Right lobe of liver (tissue), 6 donors: Measurements from ENCODE around the gene CEP128. TPM values are rescaled to one million over a fixed set of nuclear protein-coding genes. Genes with fewer than 3 reads are reported as not detected.
"Not testable (repeated sequence)": the region's sequence is repeated elsewhere in the genome, so short reads cannot be mapped to it uniquely, and the experiment has no call there.

ENCODE experiments used
- ATAC-seq, 4 donors: fragments of 200-7000 bp; cut with Tn5 transposase; one replicate each; pipeline ENCODE4 v1.9.1; 2020; ENCODE audit warnings: mild to moderate bottlenecking in 4 of 4, moderate library complexity in 4 of 4
- DNase-seq, 3 donors: peaks; one replicate each; pipeline ENCODE4 v3.0.0-alpha.2; 2020
- H3K27ac ChIP-seq, 3 donors: fragments of 200-600 bp; one replicate each; pipeline ENCODE4 v1.8.0; 2022
- H3K27me3 ChIP-seq, 2 donors: fragments of 200-600 bp; one replicate each; pipeline ENCODE4 v1.8.0; 2022
- H3K36me3 ChIP-seq, 4 donors: fragments of 200-600 bp; sonication (generic) in 1 of 4; one replicate each; pipeline versions ENCODE4 v1.5.1 to v1.8.0; 2017 to 2022; ENCODE audit warnings: control low read depth in 1 of 4
- H3K4me1 ChIP-seq, 4 donors: fragments of 200-600 bp; sonication (generic) in 1 of 4; one replicate each; pipeline versions ENCODE4 v1.5.1 to v1.8.0; 2017 to 2022; ENCODE audit warnings: control low read depth in 1 of 4
- H3K4me3 ChIP-seq, 3 donors: fragments of 200-600 bp; one replicate each; pipeline ENCODE4 v1.8.0; 2022
- H3K9me3 ChIP-seq, 4 donors: fragments of 200-600 bp; sonication (generic) in 1 of 4; one replicate each; pipeline versions ENCODE4 v1.5.1 to v1.8.0; 2017 to 2022; ENCODE audit warnings: control low read depth in 1 of 4
- CTCF ChIP-seq, 4 donors: fragments of 200-600 bp in 3 of 4; fragments of 450-650 bp in 1 of 4; IDR thresholded peaks; one replicate each; pipeline versions ENCODE4 v1.5.1 to v1.8.0; 2016 to 2022; ENCODE audit warnings: antibody characterized with exemption in 4 of 4, mild to moderate bottlenecking in 2 of 4
- POLR2A ChIP-seq: fragments of 450-650 bp; IDR thresholded peaks from one replicate; pipeline ENCODE4 v1.6.1; 2017; ENCODE audit warnings: antibody characterized with exemption, mild to moderate bottlenecking
- WGBS: methylation state at CpG from one replicate; pipeline ENCODE4 v1.1.6; 2018; ENCODE audit warnings: low coverage, low lambda C conversion rate; ENCODE audit not compliant: insufficient coverage; ENCODE audit errors: missing lambda C conversion rate; 5-methylcytosine and 5-hydroxymethylcytosine counted together
- intact Hi-C, 2 donors: fragments of 100-400 bp; cut with DNase I; formaldehyde crosslinking; loops; one replicate each; pipeline versions ENCODE4 v1.11.2 to v1.14.1; 2022
- total RNA-seq, 6 experiments: library from RNA; depleted of rRNA in 2 of 6; stranded (reverse); fragments of >200 nt in 2 of 6; fragmentation: NEBNext Ultra II Directional in 3 of 6; extraction: Animal tissue kit (Norgen Biotek cat#: 25700) in 3 of 6; gene quantifications; one replicate each; pipeline versions ENCODE4 v1.1.0 to v1.2.4, GENCODE V29; 2016 to 2023
- donor health status: DM: no; HTN: yes; CAD: no.
- donor health status: DM: no; HTN: no; CAD: no.
- donor health status: DM: no; HTN: no; CAD: no.
- donor health status: DM: no; HTN: yes; CAD: no.
- donor health status: DM: no; HTN: yes; CAD: no.

The CEP128 gene
- total RNA-seq, 6 experiments from 2014 or later = 0.81 to 9.5 (median 1.7) TPM

GRCh38 chr14:80919622-80920021, 21.9 kb downstream of the CEP128 start:
- H3K4me1 ChIP-seq = no peaks in the 10 kb centered on the region
- no peak for DNase-seq
- H3K9me3 ChIP-seq = no peaks in the 10 kb centered on the region
- H3K27me3 ChIP-seq = no peaks in the 10 kb centered on the region
- TF ChIP-seq POLR2A (no peak), CTCF (IDR thresholded peaks at IDR 0.05) (no peak)
- 86% methylated on average over 3 of the region's 3 CpGs for WGBS
- H3K36me3 ChIP-seq = no peaks in the 10 kb centered on the region
- no peak overlapping the region for H3K4me3 ChIP-seq
- ATAC-seq = no peak
- intact Hi-C loops = no loop called here
- no peak overlapping the region for H3K27ac ChIP-seq

GRCh38 chr14:80912013-80912412, 29.5 kb downstream of the CEP128 start:
- H3K4me3 ChIP-seq, intact Hi-C loops, ATAC-seq, H3K27ac ChIP-seq, H3K27me3 ChIP-seq, H3K9me3 ChIP-seq, H3K4me1 ChIP-seq, H3K36me3 ChIP-seq, DNase-seq: not testable (repeated sequence)
- whole genome bisulfite sequencing = 96% methylated on average over 4 of the region's 11 CpGs

DNA sequence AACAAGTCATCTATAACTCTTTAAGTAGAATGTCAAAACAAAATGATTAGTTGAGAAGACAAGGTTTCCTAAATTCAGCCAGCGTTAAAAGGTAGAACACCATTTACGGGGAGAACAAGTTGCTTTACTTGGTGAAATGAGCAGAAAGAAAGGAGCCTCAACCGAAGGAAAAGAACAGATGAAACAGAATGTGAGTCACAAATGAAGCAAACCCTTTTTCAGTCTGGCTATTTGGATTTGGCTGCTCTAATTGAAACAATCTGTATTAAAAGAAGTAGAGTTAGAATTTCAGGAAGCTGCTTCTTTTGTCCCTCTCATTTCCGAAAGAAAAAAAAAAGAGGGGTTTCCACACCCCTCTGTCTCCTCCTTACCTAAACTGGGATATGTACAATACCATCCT, 34.6 kb downstream of the CEP128 start:
- ATAC-seq (no peak), DNase-seq (no peak)
- Histone ChIP-seq H3K4me3 (no peak overlapping the region), H3K4me1 (no peaks in the 10 kb centered on the region), H3K36me3 (no peaks in the 10 kb centered on the region), H3K27ac (no peak overlapping the region), H3K27me3 (no peaks in the 10 kb centered on the region), H3K9me3 (no peaks in the 10 kb centered on the region)
- no peak for TF ChIP-seq CTCF (IDR thresholded peaks at IDR 0.05)
- no peak for TF ChIP-seq POLR2A
- WGBS = 82% methylated on average over 4 of the region's 4 CpGs
- intact Hi-C loops = no loop called here

GRCh38 chr14:80906336-80906735, 35.2 kb downstream of the CEP128 start:
- no peaks in the 10 kb centered on the region for H3K4me1 ChIP-seq
- intact Hi-C loops = no loop called here
- ATAC-seq (no peak), DNase-seq (no peak)
- H3K27me3 ChIP-seq = no peaks in the 10 kb centered on the region
- H3K9me3 ChIP-seq = no peaks in the 10 kb centered on the region
- TF ChIP-seq CTCF (IDR thresholded peaks at IDR 0.05) = no peak
- no peak for TF ChIP-seq POLR2A
- no peak overlapping the region for H3K27ac ChIP-seq
- no peaks in the 10 kb centered on the region for H3K36me3 ChIP-seq
- WGBS = 32% methylated on average over 1 of the region's 1 CpG
- H3K4me3 ChIP-seq = no peak overlapping the region

DNA sequence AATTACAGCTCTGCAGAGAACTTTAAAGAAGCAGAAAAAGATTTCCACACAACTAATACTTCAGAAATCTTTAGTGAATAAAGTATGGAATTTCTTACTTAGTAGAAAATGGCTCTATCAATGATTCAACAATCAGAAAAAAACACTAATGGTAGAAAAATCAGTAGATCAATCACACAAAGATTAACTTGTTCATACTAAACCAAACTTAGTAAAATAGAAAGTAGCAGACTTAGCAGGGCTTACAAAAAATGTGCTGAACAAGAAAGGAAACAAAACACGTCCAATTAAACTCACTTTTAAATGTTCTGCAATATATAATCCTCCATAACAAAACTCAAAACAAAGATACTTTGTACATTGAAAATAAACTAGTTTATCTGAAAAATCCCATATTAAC, 38.9 kb downstream of the CEP128 start:
- H3K4me3 ChIP-seq = no peak overlapping the region
- H3K9me3 ChIP-seq = no peaks in the 10 kb centered on the region
- no peaks in the 10 kb centered on the region for H3K36me3 ChIP-seq
- ATAC-seq (no peak), DNase-seq (no peak)
- TF ChIP-seq CTCF (IDR thresholded peaks at IDR 0.05) (no peak), POLR2A (no peak)
- no peaks in the 10 kb centered on the region for H3K27me3 ChIP-seq
- H3K27ac ChIP-seq = no peak overlapping the region
- intact Hi-C loops = no loop called here
- no peaks in the 10 kb centered on the region for H3K4me1 ChIP-seq
- WGBS = 50% methylated on average over 1 of the region's 1 CpG
